HCT116 (cell line): Measurements from ENCODE around the gene ANKRD18B. TPM values are rescaled to one million over a fixed set of nuclear protein-coding genes. Genes with fewer than 3 reads are reported as not detected.

Experiments
- ATAC-seq: fragments of 200-7000 bp; cut with Tn5 transposase; 2 replicates; pipeline ENCODE4 v1.9.1; 2020; ENCODE audit warnings: mild to moderate bottlenecking, moderate library complexity
- BruUV-seq: library from RNA; stranded (reverse); fragments of 400-500 nt; replicated peaks from 2 replicates; lab custom pipeline; 2021; lab: Mats Ljungman, UMichigan
- CTCF ChIA-PET: fragments of 300-600 bp; sonication (Branson Sonifier 250); formaldehyde crosslinking; loops from one replicate; lab custom pipeline; 2021; ENCODE audit warnings: antibody characterized with exemption; lab: Charles Lee
- POLR2A ChIA-PET: fragments of 300-600, 350-600 bp; sonication (Branson Sonifier 250); formaldehyde crosslinking; loops from one replicate; lab custom pipeline; 2021; ENCODE audit warnings: antibody characterized with exemption; lab: Charles Lee
- RAD21 ChIA-PET, 2 experiments: fragments of 300-600 bp; sonication (Branson Sonifier 250); formaldehyde crosslinking; loops; one replicate each; lab custom pipeline; 2023; ENCODE audit warnings: low total read pairs in 2 of 2; ENCODE audit not compliant: uncharacterized antibody in 2 of 2, unreplicated experiment in 2 of 2, low non-redundant PET in 1 of 2; lab: Charles Lee
- DNase-seq: peaks from one replicate; pipeline ENCODE4 v3.0.0-alpha.2; 2010; ENCODE audit warnings: low read depth, low spot score
- H2AFZ ChIP-seq: fragments of 200-600 bp; shearing (Covaris generic), sonication (generic); 2 replicates; pipeline ENCODE4 v1.6.1; 2017; ENCODE audit warnings: low read depth, mixed run types, mixed read lengths, antibody characterized with exemption, low read length; ENCODE audit not compliant: poor library complexity, severe bottlenecking
- H3K27ac ChIP-seq: 2 replicates; pipeline ENCODE4 v1.5.1; 2012; ENCODE audit warnings: low read depth, low read length
- H3K27me3 ChIP-seq: fragments of 200-600 bp; sonication (generic); 2 replicates; pipeline ENCODE4 v1.6.1; 2016; ENCODE audit warnings: mixed run types, low read length, mixed read lengths; ENCODE audit not compliant: insufficient read depth
- H3K36me3 ChIP-seq, 2 experiments: fragments of 200-500 bp in 1 of 2; fragments of 200-600 bp in 1 of 2; sonication (Bioruptor generic) in 1 of 2; sonication (generic) in 1 of 2; 2 replicates each; pipeline versions ENCODE4 v1.5.1 to v1.6.1; 2014 to 2016; ENCODE audit warnings: low read length in 2 of 2, inconsistent platforms in 1 of 2, mixed read lengths in 1 of 2, mixed run types in 1 of 2; ENCODE audit not compliant: insufficient read depth in 2 of 2, control insufficient read depth in 1 of 2
- H3K4me1 ChIP-seq, 2 experiments: fragments of 200-600 bp in 1 of 2; sonication (generic) in 1 of 2; 2 replicates each; pipeline versions ENCODE4 v1.5.1 to v1.6.1; 2012 to 2017; ENCODE audit warnings: low read length in 2 of 2, inconsistent platforms in 1 of 2, mild to moderate bottlenecking in 1 of 2, mixed read lengths in 1 of 2, mixed run types in 1 of 2, moderate library complexity in 1 of 2; ENCODE audit not compliant: insufficient read depth in 2 of 2, control insufficient read depth in 1 of 2
- H3K4me2 ChIP-seq: fragments of 200-600 bp; sonication (generic); 2 replicates; pipeline ENCODE4 v1.6.1; 2017; ENCODE audit warnings: mixed run types, low read length, mixed read lengths
- H3K4me3 ChIP-seq, 2 experiments: fragments of 200-600 bp in 1 of 2; sonication (generic) in 1 of 2; replicated peaks in 1 of 2; 2 replicates each; pipeline ENCODE4 v1.5.1; 2011 to 2016; ENCODE audit warnings: low read length in 2 of 2, control low read depth in 1 of 2, low read depth in 1 of 2, mild to moderate bottlenecking in 1 of 2, mixed read lengths in 1 of 2, mixed run types in 1 of 2
- H3K79me2 ChIP-seq: fragments of 200-600 bp; sonication (generic); 2 replicates; pipeline ENCODE4 v1.6.1; 2017; ENCODE audit warnings: mild to moderate bottlenecking, mixed run types, low read length, moderate library complexity, mixed read lengths; ENCODE audit not compliant: insufficient read depth
- H3K9ac ChIP-seq: fragments of 200-600 bp; sonication (generic); 2 replicates; pipeline ENCODE4 v1.6.1; 2016; ENCODE audit warnings: low read length, mixed read lengths
- H3K9me2 ChIP-seq: fragments of 200-600 bp; sonication (generic), shearing (Covaris generic); 2 replicates; pipeline ENCODE4 v1.6.1; 2017; ENCODE audit warnings: mixed run types, mild to moderate bottlenecking, moderate library complexity; ENCODE audit not compliant: insufficient read depth
- H3K9me3 ChIP-seq, 2 experiments: fragments of 200-500 bp in 1 of 2; fragments of 200-600 bp in 1 of 2; sonication (Bioruptor generic) in 1 of 2; sonication (generic) in 1 of 2; 2 replicates each; pipeline ENCODE4 v1.6.1; 2014 to 2017; ENCODE audit warnings: low read length in 2 of 2, mixed read lengths in 2 of 2, inconsistent platforms in 1 of 2, low read depth in 1 of 2, mild to moderate bottlenecking in 1 of 2, mixed run types in 1 of 2, moderate library complexity in 1 of 2; ENCODE audit not compliant: control insufficient read depth in 1 of 2, insufficient read depth in 1 of 2
- H4K20me1 ChIP-seq: fragments of 200-600 bp; sonication (generic), shearing (Covaris generic); 2 replicates; pipeline ENCODE4 v1.6.1; 2017; ENCODE audit warnings: mixed run types, mild to moderate bottlenecking, moderate library complexity; ENCODE audit not compliant: insufficient read depth
- CEBPB ChIP-seq: IDR thresholded peaks from 2 replicates; pipeline ENCODE4 v1.6.1; 2012; ENCODE audit warnings: low read depth
- ELF1 ChIP-seq: IDR thresholded peaks from 2 replicates; pipeline ENCODE4 v1.6.1; 2012; ENCODE audit warnings: low read depth, borderline replicate concordance
- EZH2 ChIP-seq: fragments of 200-600 bp; sonication (generic); IDR thresholded peaks from 2 replicates; pipeline ENCODE4 v1.6.1; 2017; ENCODE audit warnings: antibody characterized with exemption, mixed run types
- EZH2phosphoT487 ChIP-seq: fragments of 200-600 bp; IDR thresholded peaks from 2 replicates; pipeline ENCODE4 v1.6.1; 2018; ENCODE audit warnings: antibody characterized with exemption, borderline replicate concordance
- FOSL1 ChIP-seq: IDR thresholded peaks from 2 replicates; pipeline ENCODE4 v1.6.1; 2012; ENCODE audit warnings: low read depth
- MAX ChIP-seq: IDR thresholded peaks from 2 replicates; pipeline ENCODE4 v1.6.1; 2012
- POLR2A ChIP-seq: IDR thresholded peaks from 2 replicates; pipeline ENCODE4 v1.7.0; 2011; ENCODE audit warnings: borderline replicate concordance; ENCODE audit not compliant: insufficient read depth, insufficient read length; ENCODE audit errors: extremely low read depth
- POLR2AphosphoS5 ChIP-seq: IDR thresholded peaks from 2 replicates; pipeline ENCODE4 v1.6.1; 2011; ENCODE audit warnings: mild to moderate bottlenecking, low read depth, low read length, moderate library complexity
- SIN3A ChIP-seq: IDR thresholded peaks from 2 replicates; pipeline ENCODE4 v1.6.1; 2012; ENCODE audit warnings: low read depth
- SP1 ChIP-seq: IDR thresholded peaks from 2 replicates; pipeline ENCODE4 v1.6.1; 2012; ENCODE audit warnings: low read depth
- TCF7L2 ChIP-seq: IDR thresholded peaks from 2 replicates; pipeline ENCODE4 v1.7.0; 2011; ENCODE audit warnings: borderline replicate concordance, inconsistent platforms; ENCODE audit not compliant: insufficient read depth, insufficient read length; ENCODE audit errors: extremely low read depth
- YY1 ChIP-seq: IDR thresholded peaks from 2 replicates; pipeline ENCODE4 v1.6.1; 2011; ENCODE audit warnings: low read length, low read depth, moderate library complexity, mild to moderate bottlenecking; ENCODE audit not compliant: insufficient replicate concordance; ENCODE audit errors: extremely low read depth
- ZBTB33 ChIP-seq: IDR thresholded peaks from 2 replicates; pipeline ENCODE4 v1.6.1; 2011; ENCODE audit warnings: mild to moderate bottlenecking, low read length, moderate library complexity; ENCODE audit not compliant: insufficient replicate concordance; ENCODE audit errors: extremely low read depth
- ZFX ChIP-seq: fragments of 450-650 bp; IDR thresholded peaks from 2 replicates; pipeline ENCODE4 v1.6.1; 2017
- ZNF274 ChIP-seq: fragments of 200-500 bp; sonication (Bioruptor generic); IDR thresholded peaks from 2 replicates; pipeline ENCODE4 v1.6.1; 2014; ENCODE audit warnings: mild to moderate bottlenecking, low read depth, low read length, inconsistent platforms
- intact Hi-C: fragments of 100-400 bp; cut with micrococcal nuclease; formaldehyde crosslinking; loops from 2 replicates; pipeline ENCODE4 v1.10.0; 2022
- total RNA-seq: library from RNA; stranded (reverse); gene quantifications from one replicate; pipeline ENCODE4 v1.2.1, GENCODE V29; 2021; ENCODE audit not compliant: unreplicated experiment
- TF ChIP-seq, protein P1 (sequence below): IDR thresholded peaks from 2 replicates; pipeline ENCODE4 v1.6.1; 2012

ANKRD18B gene
- total RNA-seq, 1 experiment from 2014 or later = 3.9 TPM

- Histone ChIP-seq H3K4me2 (no peak overlapping the region), H3K4me3 (no peak overlapping the region), H2AFZ (no peak overlapping the region), H3K4me1 (no peaks in the 10 kb centered on the region), H3K9me3 (no peaks in the 10 kb centered on the region), H3K9ac (no peak overlapping the region), H3K27me3 (no peaks in the 10 kb centered on the region), H3K27ac (no peak overlapping the region), H3K79me2 (no peaks in the 10 kb centered on the region), H4K20me1 (no peaks in the 10 kb centered on the region), H3K9me2 (no peaks in the 10 kb centered on the region), H3K36me3 (no peaks in the 10 kb centered on the region)
- intact Hi-C loops = no loop called here
- no peak for DNase-seq
- BruUV-seq = no TSS peak
- ChIA-PET CTCF (no interaction called here), POLR2A (no interaction called here), RAD21 (no interaction called here)
- no peak for TF ChIP-seq POLR2AphosphoS5
- TF ChIP-seq EZH2 = no peak
- no peak for TF ChIP-seq FOSL1
- no peak for TF ChIP-seq SIN3A
- TF ChIP-seq, protein P1, sequence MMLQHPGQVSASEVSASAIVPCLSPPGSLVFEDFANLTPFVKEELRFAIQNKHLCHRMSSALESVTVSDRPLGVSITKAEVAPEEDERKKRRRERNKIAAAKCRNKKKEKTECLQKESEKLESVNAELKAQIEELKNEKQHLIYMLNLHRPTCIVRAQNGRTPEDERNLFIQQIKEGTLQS = no peak
- TF ChIP-seq CEBPB = no peak
- no peak for TF ChIP-seq MAX
- no peak for TF ChIP-seq SP1
- TF ChIP-seq ZNF274 = no peak
- no peak for TF ChIP-seq YY1
- TF ChIP-seq EZH2phosphoT487 = no peak
- TF ChIP-seq ZFX = no peak
- TF ChIP-seq ZBTB33 = no peak
- TF ChIP-seq POLR2A = no peak
- TF ChIP-seq TCF7L2 = no peak
- TF ChIP-seq ELF1 = no peak
- no peak for ATAC-seq
Observed at GRCh38 chr9:33480106-33480505, 43.9 kb upstream of the ANKRD18B start.
